MM.1S (cell line): ENCODE data around the gene SIKE1.
"Not testable (repeated sequence)": the region's sequence is repeated elsewhere in the genome, so short reads cannot be mapped to it uniquely, and the experiment has no call there.

ENCODE experiments used
- DNase-seq: peaks from one replicate; pipeline ENCODE4 v3.0.0-alpha.2; 2015
- H2AFZ ChIP-seq: fragments of 300-600 bp; sonication (generic); 2 replicates; pipeline ENCODE4 v1.6.0; 2016; ENCODE audit warnings: antibody characterized with exemption, low read length
- H3F3A ChIP-seq: fragments of 300-600 bp; sonication (generic); 2 replicates; pipeline ENCODE4 v1.6.1; 2016; ENCODE audit warnings: mild to moderate bottlenecking, antibody characterized with exemption, low read length, moderate library complexity, mixed read lengths; ENCODE audit not compliant: insufficient read depth
- H3K27ac ChIP-seq: fragments of 300-600 bp; sonication (generic); 2 replicates; pipeline ENCODE4 v1.5.1; 2016; ENCODE audit warnings: mild to moderate bottlenecking, low read length
- H3K27me3 ChIP-seq: fragments of 300-600 bp; sonication (generic); replicated peaks from 2 replicates; pipeline ENCODE4 v1.6.0; 2016; ENCODE audit warnings: low read length; ENCODE audit not compliant: insufficient read depth
- H3K36me3 ChIP-seq: fragments of 300-600 bp; sonication (generic); replicated peaks from 2 replicates; pipeline ENCODE4 v1.6.1; 2016; ENCODE audit warnings: mild to moderate bottlenecking, low read length, mixed read lengths; ENCODE audit not compliant: insufficient read depth
- H3K4me1 ChIP-seq: fragments of 300-600 bp; sonication (generic); 2 replicates; pipeline ENCODE4 v1.6.1; 2016; ENCODE audit warnings: low read length, mixed read lengths
- H3K4me2 ChIP-seq: fragments of 300-600 bp; sonication (generic); 2 replicates; pipeline ENCODE4 v1.6.0; 2016; ENCODE audit warnings: low read depth, low read length
- H3K4me3 ChIP-seq: fragments of 300-600 bp; sonication (generic); 2 replicates; pipeline ENCODE4 v1.5.1; 2016; ENCODE audit warnings: low read length, mixed read lengths
- H3K79me2 ChIP-seq: fragments of 300-600 bp; sonication (generic); 2 replicates; pipeline ENCODE4 v1.6.1; 2016; ENCODE audit warnings: mixed run types, low read length, mixed read lengths
- H3K9ac ChIP-seq: fragments of 300-600 bp; sonication (generic); 2 replicates; pipeline ENCODE4 v1.6.1; 2016; ENCODE audit warnings: low read length, mixed read lengths
- H3K9me2 ChIP-seq: fragments of 300-600 bp; sonication (generic); replicated peaks from 2 replicates; pipeline ENCODE4 v1.6.1; 2016; ENCODE audit warnings: mild to moderate bottlenecking, low read length, mixed read lengths; ENCODE audit not compliant: insufficient read depth
- H3K9me3 ChIP-seq: fragments of 300-600 bp; sonication (generic); replicated peaks from 2 replicates; pipeline ENCODE4 v1.6.1; 2016; ENCODE audit warnings: mild to moderate bottlenecking, low read length, mixed read lengths; ENCODE audit not compliant: insufficient read depth
- H4K20me1 ChIP-seq: fragments of 300-600 bp; sonication (generic); 2 replicates; pipeline ENCODE4 v1.6.1; 2016; ENCODE audit warnings: mild to moderate bottlenecking, low read length, moderate library complexity, mixed read lengths; ENCODE audit not compliant: insufficient read depth
- EZH2 ChIP-seq: fragments of 300-600 bp; sonication (generic); optimal IDR thresholded peaks from 2 replicates; pipeline ENCODE3; 2017; ENCODE audit warnings: low read depth, mild to moderate bottlenecking, antibody characterized with exemption, low read length, mixed read lengths
- EZH2phosphoT487 ChIP-seq: fragments of 300-600 bp; sonication (generic); IDR thresholded peaks from 2 replicates; pipeline ENCODE4 v1.6.1; 2018; ENCODE audit warnings: antibody characterized with exemption, low read length
- TF ChIP-seq, protein P1 (sequence below): fragments of 300-600 bp; sonication (generic); IDR thresholded peaks from 2 replicates; pipeline ENCODE4 v1.5.1; 2016; ENCODE audit warnings: antibody characterized with exemption, low read length, mixed read lengths

Gene SIKE1

DNA sequence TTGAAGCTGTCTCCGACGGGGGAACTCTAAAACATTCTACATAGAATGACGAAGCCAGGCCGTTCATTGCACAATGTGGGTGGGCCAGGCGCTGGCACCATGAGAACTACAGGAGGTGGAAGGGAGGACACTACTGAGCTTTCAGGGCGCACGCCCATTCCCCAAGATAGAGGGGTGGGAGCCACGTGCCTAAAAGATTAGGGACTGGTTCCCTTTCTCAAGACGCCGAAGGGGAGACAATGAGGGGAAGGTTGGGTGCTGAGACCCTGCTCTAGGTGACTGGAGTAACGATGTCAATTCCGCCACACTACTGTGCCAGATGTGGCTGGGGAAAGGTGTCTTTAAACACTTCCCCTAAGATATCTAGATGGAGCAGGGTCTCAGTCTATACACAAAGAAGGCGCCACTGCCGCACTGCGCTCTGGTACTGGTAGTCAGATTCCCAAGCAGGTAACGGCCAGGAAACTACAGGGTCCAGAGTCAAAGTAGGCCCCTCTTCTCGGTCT, 23.5 kb downstream of the SIKE1 start:
- H3K4me1 ChIP-seq = peaks cover 23% of the 10 kb centered on the region; the same call in 1 of the 2 replicates
- peak overlapping the region; percentile 92 for H3K27ac ChIP-seq
- no peaks in the 10 kb centered on the region for H3K9me3 ChIP-seq
- H3K36me3 ChIP-seq = no peaks in the 10 kb centered on the region
- H3K4me2 ChIP-seq = peak overlapping the region; percentile 82
- H3K9ac ChIP-seq = peak overlapping the region; percentile 99
- peak; percentile 8 for DNase-seq
- H3K27me3 ChIP-seq = no peaks in the 10 kb centered on the region
- no peak overlapping the region for H2AFZ ChIP-seq
- peaks cover 55% of the 10 kb centered on the region for H3K79me2 ChIP-seq
- no peaks in the 10 kb centered on the region for H3K9me2 ChIP-seq
- H4K20me1 ChIP-seq = peaks cover 27% of the 10 kb centered on the region
- H3K4me3 ChIP-seq = peak overlapping the region; percentile 99
- TF ChIP-seq, protein P1, sequence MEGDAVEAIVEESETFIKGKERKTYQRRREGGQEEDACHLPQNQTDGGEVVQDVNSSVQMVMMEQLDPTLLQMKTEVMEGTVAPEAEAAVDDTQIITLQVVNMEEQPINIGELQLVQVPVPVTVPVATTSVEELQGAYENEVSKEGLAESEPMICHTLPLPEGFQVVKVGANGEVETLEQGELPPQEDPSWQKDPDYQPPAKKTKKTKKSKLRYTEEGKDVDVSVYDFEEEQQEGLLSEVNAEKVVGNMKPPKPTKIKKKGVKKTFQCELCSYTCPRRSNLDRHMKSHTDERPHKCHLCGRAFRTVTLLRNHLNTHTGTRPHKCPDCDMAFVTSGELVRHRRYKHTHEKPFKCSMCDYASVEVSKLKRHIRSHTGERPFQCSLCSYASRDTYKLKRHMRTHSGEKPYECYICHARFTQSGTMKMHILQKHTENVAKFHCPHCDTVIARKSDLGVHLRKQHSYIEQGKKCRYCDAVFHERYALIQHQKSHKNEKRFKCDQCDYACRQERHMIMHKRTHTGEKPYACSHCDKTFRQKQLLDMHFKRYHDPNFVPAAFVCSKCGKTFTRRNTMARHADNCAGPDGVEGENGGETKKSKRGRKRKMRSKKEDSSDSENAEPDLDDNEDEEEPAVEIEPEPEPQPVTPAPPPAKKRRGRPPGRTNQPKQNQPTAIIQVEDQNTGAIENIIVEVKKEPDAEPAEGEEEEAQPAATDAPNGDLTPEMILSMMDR = no peak
- TF ChIP-seq EZH2phosphoT487 = no peak
- TF ChIP-seq EZH2 = no peak
- peaks cover 19% of the 10 kb centered on the region for H3F3A ChIP-seq

GRCh38 chr1:114756009-114756892, 24.2 kb downstream of the SIKE1 start:
- peak overlapping the region; percentile 92 for H3K27ac ChIP-seq
- no peaks in the 10 kb centered on the region for H3K9me2 ChIP-seq
- peaks cover 19% of the 10 kb centered on the region for H3F3A ChIP-seq
- peak overlapping the region; percentile 99 for H3K9ac ChIP-seq
- H4K20me1 ChIP-seq = peaks cover 33% of the 10 kb centered on the region
- peaks cover 30% of the 10 kb centered on the region; the same call in 1 of the 2 replicates for H3K4me1 ChIP-seq
- H3K4me2 ChIP-seq = peak overlapping the region; percentile 82
- peak; percentile 79 for DNase-seq
- no peaks in the 10 kb centered on the region for H3K9me3 ChIP-seq
- peaks cover 63% of the 10 kb centered on the region for H3K79me2 ChIP-seq
- H3K27me3 ChIP-seq = no peaks in the 10 kb centered on the region
- peak overlapping the region; percentile 99 for H3K4me3 ChIP-seq
- TF ChIP-seq EZH2 (no peak), EZH2phosphoT487 (no peak)
- TF ChIP-seq, protein P1 = no peak
- no peaks in the 10 kb centered on the region for H3K36me3 ChIP-seq
- no peak overlapping the region for H2AFZ ChIP-seq

DNA sequence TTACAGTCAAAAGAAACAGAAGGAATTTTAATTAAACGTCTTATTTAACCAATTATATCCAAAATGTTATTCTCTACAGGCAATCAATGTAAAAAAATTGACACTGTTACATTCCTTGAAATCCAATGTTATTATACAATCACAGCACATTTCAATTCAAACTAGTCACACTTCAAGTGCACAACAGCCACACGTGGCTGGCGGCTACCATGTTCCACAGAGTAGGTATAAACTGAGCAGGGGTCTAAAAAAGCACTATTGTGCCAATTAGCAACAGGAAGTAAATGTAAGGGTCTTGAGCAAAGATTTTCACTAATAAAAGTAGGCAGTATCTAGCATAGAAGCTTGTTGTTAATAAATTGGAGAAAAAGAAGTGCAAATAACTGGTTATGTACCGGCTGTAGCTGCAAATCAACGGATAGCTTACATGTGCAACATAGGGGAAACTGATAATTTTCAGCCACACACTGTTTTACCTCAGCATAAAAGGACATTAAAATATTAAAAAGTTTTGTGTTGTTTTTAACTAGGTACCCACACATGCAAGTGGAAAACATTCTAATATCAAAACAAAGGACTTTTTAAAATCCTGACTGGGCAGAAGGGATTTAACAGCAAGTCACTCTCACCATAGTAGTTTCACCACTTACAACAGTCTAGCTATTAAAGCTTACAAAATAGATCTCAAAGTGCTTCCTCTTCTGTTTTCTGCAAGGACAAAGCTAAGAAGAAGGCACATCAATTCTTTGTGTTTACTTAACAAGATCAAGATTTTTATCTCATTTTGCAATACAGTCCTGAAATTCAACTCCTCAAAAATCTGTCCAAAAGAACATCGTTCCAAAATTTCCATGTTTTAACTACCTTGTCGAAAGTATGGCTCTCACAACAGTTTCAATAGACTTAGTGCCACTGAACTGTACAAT, 25.2 kb downstream of the SIKE1 start:
- H3K4me3 ChIP-seq = peak overlapping the region; percentile 99
- TF ChIP-seq, protein P1 = no peak
- TF ChIP-seq EZH2 (no peak), EZH2phosphoT487 (no peak)
- peak overlapping the region; percentile 42 for H3K9ac ChIP-seq
- peaks cover 19% of the 10 kb centered on the region for H3F3A ChIP-seq
- H2AFZ ChIP-seq = no peak overlapping the region
- peaks cover 38% of the 10 kb centered on the region for H3K4me1 ChIP-seq
- H3K4me2 ChIP-seq = peak overlapping the region; percentile 82
- peaks cover 42% of the 10 kb centered on the region for H4K20me1 ChIP-seq
- H3K27ac ChIP-seq = peak overlapping the region; percentile 92
- H3K27me3 ChIP-seq = no peaks in the 10 kb centered on the region
- DNase-seq = peak; percentile 7
- H3K36me3 ChIP-seq = no peaks in the 10 kb centered on the region
- H3K79me2 ChIP-seq = peaks cover 73% of the 10 kb centered on the region
- H3K9me3 ChIP-seq = no peaks in the 10 kb centered on the region
- H3K9me2 ChIP-seq = no peaks in the 10 kb centered on the region

GRCh38 chr1:114753702-114754101, 26.8 kb downstream of the SIKE1 start:
- Histone ChIP-seq H3F3A (peaks cover 19% of the 10 kb centered on the region), H3K79me2 (peaks cover 88% of the 10 kb centered on the region), H3K4me1 (peaks cover 38% of the 10 kb centered on the region), H3K4me2 (peak overlapping the region; percentile 82; the same call in 1 of the 2 replicates), H4K20me1 (peaks cover 55% of the 10 kb centered on the region)
- not testable (repeated sequence) for H2AFZ ChIP-seq, DNase-seq, H3K27ac ChIP-seq, H3K9ac ChIP-seq, H3K9me2 ChIP-seq, H3K4me3 ChIP-seq, H3K9me3 ChIP-seq, H3K27me3 ChIP-seq, H3K36me3 ChIP-seq
